Liver (tissue), 3 donors: ENCODE measurements around the gene SOCS3.

Experiments used
- ATF3 ChIP-seq: IDR thresholded peaks from 2 replicates; pipeline ENCODE4 v1.6.1; 2016; ENCODE audit warnings: antibody characterized with exemption
- FOXA1 ChIP-seq: IDR thresholded peaks from 2 replicates; pipeline ENCODE4 v1.6.1; 2016; ENCODE audit warnings: antibody characterized with exemption
- GABPA ChIP-seq, 2 donors: IDR thresholded peaks in 1 of 2; conservative IDR thresholded peaks in 1 of 2; 2 replicates each; pipeline ENCODE4 v1.6.1; 2016; ENCODE audit warnings: antibody characterized with exemption in 2 of 2, mild to moderate bottlenecking in 1 of 2, moderate library complexity in 1 of 2
- HNF4A ChIP-seq, 2 donors: conservative IDR thresholded peaks; 2 replicates each; pipeline ENCODE4 v1.6.1; 2016; ENCODE audit warnings: antibody characterized with exemption in 2 of 2, mild to moderate bottlenecking in 2 of 2
- JUND ChIP-seq, 2 donors: IDR thresholded peaks; 2 replicates each; pipeline ENCODE4 v1.6.1; 2016; ENCODE audit warnings: antibody characterized with exemption in 2 of 2
- MAX ChIP-seq: IDR thresholded peaks from 2 replicates; pipeline ENCODE4 v1.6.1; 2016; ENCODE audit warnings: antibody characterized with exemption
- RXRA ChIP-seq, 2 donors: IDR thresholded peaks; 2 replicates each; pipeline ENCODE4 v1.6.1; 2017 to 2018; ENCODE audit warnings: antibody characterized with exemption in 2 of 2, mild to moderate bottlenecking in 1 of 2
- SP1 ChIP-seq: IDR thresholded peaks from 2 replicates; pipeline ENCODE4 v1.6.1; 2018; ENCODE audit warnings: antibody characterized with exemption, mild to moderate bottlenecking
- YY1 ChIP-seq: IDR thresholded peaks from 2 replicates; pipeline ENCODE4 v1.6.1; 2016; ENCODE audit warnings: antibody characterized with exemption, mild to moderate bottlenecking
- TF ChIP-seq, protein P1 (sequence below): fragments of 150-350 bp; IDR thresholded peaks from 2 replicates; pipeline ENCODE4 v1.5.1; 2017; ENCODE audit warnings: improper control_type of control experiment, low read depth, low read length; ENCODE audit not compliant: missing input control
- TF ChIP-seq, protein P2 (sequence below): IDR thresholded peaks from 2 replicates; pipeline ENCODE4 v1.6.1; 2016; ENCODE audit warnings: antibody characterized with exemption, mild to moderate bottlenecking
- donor health status: healthy.
- donor health status: healthy.

DNA sequence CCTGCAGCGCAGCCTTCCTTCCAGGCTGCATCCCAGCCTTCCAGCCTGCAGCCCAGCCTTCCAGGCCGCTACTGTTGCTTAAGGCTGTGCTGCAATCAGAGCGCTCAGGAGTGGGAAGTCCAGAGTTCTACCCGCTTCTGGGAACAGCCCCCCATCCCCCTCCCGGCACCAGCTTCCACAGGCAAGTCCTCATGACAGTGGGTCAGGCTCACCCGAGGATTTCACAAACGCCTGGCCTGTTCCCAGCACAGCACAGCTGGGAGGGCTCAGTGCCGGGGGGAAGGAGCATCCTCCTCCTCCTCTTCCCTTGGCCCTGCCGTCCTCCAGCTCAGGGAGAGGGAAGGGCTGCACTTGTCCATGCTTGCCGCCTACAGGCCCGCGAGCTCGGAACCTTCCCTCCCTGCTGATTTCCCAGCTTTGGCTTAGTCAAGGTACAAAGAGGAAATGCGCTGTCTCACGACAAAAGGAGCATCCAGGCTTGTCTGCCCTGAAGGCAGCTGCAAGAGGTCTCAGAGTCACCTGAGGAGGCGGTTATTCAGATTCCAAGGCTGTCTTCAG lies 8.3 kb downstream of the SOCS3 start:
- TF ChIP-seq, protein P1, sequence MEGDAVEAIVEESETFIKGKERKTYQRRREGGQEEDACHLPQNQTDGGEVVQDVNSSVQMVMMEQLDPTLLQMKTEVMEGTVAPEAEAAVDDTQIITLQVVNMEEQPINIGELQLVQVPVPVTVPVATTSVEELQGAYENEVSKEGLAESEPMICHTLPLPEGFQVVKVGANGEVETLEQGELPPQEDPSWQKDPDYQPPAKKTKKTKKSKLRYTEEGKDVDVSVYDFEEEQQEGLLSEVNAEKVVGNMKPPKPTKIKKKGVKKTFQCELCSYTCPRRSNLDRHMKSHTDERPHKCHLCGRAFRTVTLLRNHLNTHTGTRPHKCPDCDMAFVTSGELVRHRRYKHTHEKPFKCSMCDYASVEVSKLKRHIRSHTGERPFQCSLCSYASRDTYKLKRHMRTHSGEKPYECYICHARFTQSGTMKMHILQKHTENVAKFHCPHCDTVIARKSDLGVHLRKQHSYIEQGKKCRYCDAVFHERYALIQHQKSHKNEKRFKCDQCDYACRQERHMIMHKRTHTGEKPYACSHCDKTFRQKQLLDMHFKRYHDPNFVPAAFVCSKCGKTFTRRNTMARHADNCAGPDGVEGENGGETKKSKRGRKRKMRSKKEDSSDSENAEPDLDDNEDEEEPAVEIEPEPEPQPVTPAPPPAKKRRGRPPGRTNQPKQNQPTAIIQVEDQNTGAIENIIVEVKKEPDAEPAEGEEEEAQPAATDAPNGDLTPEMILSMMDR, result no peak
- TF ChIP-seq SP1, result peak; percentile 98
- TF ChIP-seq FOXA1, result peak; percentile 70
- peak; percentile 88 for TF ChIP-seq ATF3
- TF ChIP-seq, protein P2, sequence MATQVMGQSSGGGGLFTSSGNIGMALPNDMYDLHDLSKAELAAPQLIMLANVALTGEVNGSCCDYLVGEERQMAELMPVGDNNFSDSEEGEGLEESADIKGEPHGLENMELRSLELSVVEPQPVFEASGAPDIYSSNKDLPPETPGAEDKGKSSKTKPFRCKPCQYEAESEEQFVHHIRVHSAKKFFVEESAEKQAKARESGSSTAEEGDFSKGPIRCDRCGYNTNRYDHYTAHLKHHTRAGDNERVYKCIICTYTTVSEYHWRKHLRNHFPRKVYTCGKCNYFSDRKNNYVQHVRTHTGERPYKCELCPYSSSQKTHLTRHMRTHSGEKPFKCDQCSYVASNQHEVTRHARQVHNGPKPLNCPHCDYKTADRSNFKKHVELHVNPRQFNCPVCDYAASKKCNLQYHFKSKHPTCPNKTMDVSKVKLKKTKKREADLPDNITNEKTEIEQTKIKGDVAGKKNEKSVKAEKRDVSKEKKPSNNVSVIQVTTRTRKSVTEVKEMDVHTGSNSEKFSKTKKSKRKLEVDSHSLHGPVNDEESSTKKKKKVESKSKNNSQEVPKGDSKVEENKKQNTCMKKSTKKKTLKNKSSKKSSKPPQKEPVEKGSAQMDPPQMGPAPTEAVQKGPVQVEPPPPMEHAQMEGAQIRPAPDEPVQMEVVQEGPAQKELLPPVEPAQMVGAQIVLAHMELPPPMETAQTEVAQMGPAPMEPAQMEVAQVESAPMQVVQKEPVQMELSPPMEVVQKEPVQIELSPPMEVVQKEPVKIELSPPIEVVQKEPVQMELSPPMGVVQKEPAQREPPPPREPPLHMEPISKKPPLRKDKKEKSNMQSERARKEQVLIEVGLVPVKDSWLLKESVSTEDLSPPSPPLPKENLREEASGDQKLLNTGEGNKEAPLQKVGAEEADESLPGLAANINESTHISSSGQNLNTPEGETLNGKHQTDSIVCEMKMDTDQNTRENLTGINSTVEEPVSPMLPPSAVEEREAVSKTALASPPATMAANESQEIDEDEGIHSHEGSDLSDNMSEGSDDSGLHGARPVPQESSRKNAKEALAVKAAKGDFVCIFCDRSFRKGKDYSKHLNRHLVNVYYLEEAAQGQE, result peak; percentile 79
- TF ChIP-seq RXRA (IDR thresholded peaks at IDR 0.05), result peak; percentile 97 to 98
- TF ChIP-seq GABPA (IDR thresholded peaks at IDR 0.05 in 1 of 2, conservative IDR thresholded peaks at IDR 0.05 in 1 of 2), result peak in 1 of 2 donors; percentile 56
- peak; percentile 92 to 95 for TF ChIP-seq HNF4A (conservative IDR thresholded peaks at IDR 0.05)
- TF ChIP-seq JUND (IDR thresholded peaks at IDR 0.05), result peak; percentile 85 to 88
- TF ChIP-seq YY1, result peak; percentile 56
- peak; percentile 99 for TF ChIP-seq MAX
